GM12891 (cell line): ENCODE data around the gene PLCD1.
A peak's percentile ranks its signal among the peaks of the same experiment; 100 is the strongest.

ENCODE experiments used
- DNase-seq: peaks from one replicate; pipeline ENCODE4 v3.0.0; 2011; ENCODE audit warnings: low spot score; ENCODE audit not compliant: insufficient read length
- FAIRE-seq: peaks from 2 replicates; lab custom pipeline; 2011; peaks lifted over from hg19 to GRCh38; lab: Jason Lieb, UNC
- PAX5 ChIP-seq: IDR thresholded peaks from 2 replicates; pipeline ENCODE4 v1.6.1; 2011; ENCODE audit warnings: low read length, moderate library complexity, mild to moderate bottlenecking; ENCODE audit not compliant: insufficient read depth, severe bottlenecking
- POLR2A ChIP-seq: IDR thresholded peaks from 2 replicates; pipeline ENCODE4 v1.6.1; 2011; ENCODE audit warnings: low read depth, low read length, control low read depth
- POLR2AphosphoS5 ChIP-seq: IDR thresholded peaks from 2 replicates; pipeline ENCODE4 v1.6.1; 2011; ENCODE audit warnings: low read depth, low read length, control low read depth
- POU2F2 ChIP-seq: IDR thresholded peaks from 2 replicates; pipeline ENCODE4 v1.6.1; 2011; ENCODE audit warnings: low read depth, mild to moderate bottlenecking, control low read depth, low read length, moderate library complexity
- SPI1 ChIP-seq: IDR thresholded peaks from 2 replicates; pipeline ENCODE4 v1.6.1; 2011; ENCODE audit warnings: low read depth, low read length, control low read depth
- TAF1 ChIP-seq: IDR thresholded peaks from 2 replicates; pipeline ENCODE4 v1.6.1; 2011; ENCODE audit warnings: low read depth, low read length, control low read depth

PLCD1 gene

GRCh38 chr3:38007754-38008090 is 21.7 kb downstream of the PLCD1 start:
- no peak for FAIRE-seq
- no peak for DNase-seq
- no peak for TF ChIP-seq POU2F2
- TF ChIP-seq POLR2A, result no peak
- TF ChIP-seq TAF1, result no peak

- FAIRE-seq (no peak), DNase-seq (no peak)
- TF ChIP-seq POU2F2, result no peak
- no peak for TF ChIP-seq POLR2AphosphoS5
- TF ChIP-seq PAX5, result no peak
- TF ChIP-seq TAF1, result no peak
- TF ChIP-seq SPI1, result no peak
- TF ChIP-seq POLR2A, result no peak
Measured at GRCh38 chr3:38006445-38006995, 22.9 kb downstream of the PLCD1 start.

- DNase-seq, result no peak
- FAIRE-seq, result no peak
- TF ChIP-seq POU2F2, result no peak
- TF ChIP-seq TAF1, result no peak
Measured at GRCh38 chr3:38006031-38006430, 23.4 kb downstream of the PLCD1 start.

- FAIRE-seq, result no peak
- TF ChIP-seq PAX5 (no peak), TAF1 (no peak), POLR2A (no peak), SPI1 (no peak), POU2F2 (no peak)
- no peak for DNase-seq
Measured at GRCh38 chr3:38005076-38006020, 24.1 kb downstream of the PLCD1 start.

GRCh38 chr3:38004415-38005075 is 24.9 kb downstream of the PLCD1 start:
- TF ChIP-seq POLR2AphosphoS5 (no peak), PAX5 (no peak), POU2F2 (no peak), SPI1 (no peak), POLR2A (no peak), TAF1 (no peak)
- DNase-seq, result no peak
- peak; percentile 89 for FAIRE-seq

GRCh38 chr3:38003817-38004414 is 25.5 kb downstream of the PLCD1 start:
- TF ChIP-seq POU2F2 (no peak), PAX5 (no peak), SPI1 (no peak), POLR2A (no peak), TAF1 (no peak), POLR2AphosphoS5 (no peak)
- no peak for DNase-seq
- no peak for FAIRE-seq

- FAIRE-seq (peak; percentile 66), DNase-seq (peak; percentile 62)
- no peak for TF ChIP-seq TAF1
- no peak for TF ChIP-seq POU2F2
- TF ChIP-seq SPI1, result no peak
- no peak for TF ChIP-seq POLR2A
- no peak for TF ChIP-seq PAX5
- no peak for TF ChIP-seq POLR2AphosphoS5
Measured at GRCh38 chr3:38003371-38003816, 26.0 kb downstream of the PLCD1 start.

GRCh38 chr3:38002940-38003339 is 26.5 kb downstream of the PLCD1 start:
- DNase-seq (no peak), FAIRE-seq (no peak)
- no peak for TF ChIP-seq TAF1
- TF ChIP-seq POLR2AphosphoS5, result no peak
- no peak for TF ChIP-seq SPI1
- TF ChIP-seq POLR2A, result no peak
- TF ChIP-seq PAX5, result no peak
- TF ChIP-seq POU2F2, result no peak

- FAIRE-seq (no peak), DNase-seq (no peak)
- TF ChIP-seq POLR2AphosphoS5, result no peak
Measured at GRCh38 chr3:38002291-38002876, 27.1 kb downstream of the PLCD1 start.
